Astrocyte of the spinal cord (primary cell): ENCODE results near the gene ARHGAP4.

Experiments
- DNase-seq: peaks from one replicate; pipeline ENCODE4 v3.0.0; 2011; ENCODE audit warnings: low read depth, low spot score
- H3K4me3 ChIP-seq: 2 replicates; pipeline ENCODE4 v1.5.1; 2011; ENCODE audit warnings: low read depth, mild to moderate bottlenecking, low read length, moderate library complexity
- CTCF ChIP-seq: IDR thresholded peaks from 2 replicates; pipeline ENCODE4 v1.5.1; 2012; ENCODE audit warnings: low read depth, mild to moderate bottlenecking, low read length, inconsistent platforms
- in situ Hi-C: cut with HindIII; loops from 2 replicates; pipeline ENCODE4 v1.10.0; 2017; ENCODE audit warnings: low sequenced_read_pairs

The ARHGAP4 gene

GRCh38 chrX:153913211-153913610 is 12.9 kb downstream of the ARHGAP4 start:
- no peak for TF ChIP-seq CTCF
- in situ Hi-C loops: no loop called here
- no peak overlapping the region for H3K4me3 ChIP-seq
- DNase-seq: no peak

GRCh38 chrX:153911798-153912197 is 14.3 kb downstream of the ARHGAP4 start:
- no peak for DNase-seq
- H3K4me3 ChIP-seq: no peak overlapping the region
- no peak for TF ChIP-seq CTCF
- in situ Hi-C loops: no loop called here

- no peak overlapping the region for H3K4me3 ChIP-seq
- in situ Hi-C loops: no loop called here
- TF ChIP-seq CTCF: no peak
- DNase-seq: no peak
These were observed 15.6 kb downstream of the ARHGAP4 start for GRCh38 chrX:153910446-153910845.

- no peak for DNase-seq
- no peak overlapping the region for H3K4me3 ChIP-seq
- no peak for TF ChIP-seq CTCF
- in situ Hi-C loops: no loop called here
These were observed 16.1 kb downstream of the ARHGAP4 start for GRCh38 chrX:153909980-153910360.

- DNase-seq: no peak
These were observed 16.8 kb downstream of the ARHGAP4 start for GRCh38 chrX:153909024-153909979.

GRCh38 chrX:153908219-153908860 is 17.7 kb downstream of the ARHGAP4 start:
- in situ Hi-C loops: no loop called here
- TF ChIP-seq CTCF: no peak

More at GRCh38 chrX:153909024-153909979, 16.8 kb downstream of the ARHGAP4 start:
- no peak overlapping the region for H3K4me3 ChIP-seq
- no peak for TF ChIP-seq CTCF
- in situ Hi-C loops: no loop called here

More at GRCh38 chrX:153908219-153908860, 17.7 kb downstream of the ARHGAP4 start:
- no peak overlapping the region for H3K4me3 ChIP-seq
- no peak for DNase-seq
